IMR-90 (cell line): ENCODE data around the gene THRB. TPM values are rescaled to one million over a fixed set of nuclear protein-coding genes. Genes with fewer than 3 reads are reported as not detected.

Experiments
- ATAC-seq: fragments of 200-7000 bp; cut with Tn5 transposase; 2 replicates; pipeline ENCODE4 v1.9.1; 2020; ENCODE audit warnings: low read depth, mild to moderate bottlenecking, moderate library complexity
- BruUV-seq: library from RNA; stranded (reverse); fragments of 400-500 nt; replicated peaks from 2 replicates; lab custom pipeline; 2021; lab: Mats Ljungman, UMichigan
- CTCF ChIA-PET: fragments of 300-600 bp; formaldehyde crosslinking; extraction: SDS; loops from one replicate; lab custom pipeline; 2021; ENCODE audit warnings: antibody characterized with exemption; lab: Yijun Ruan, JAX
- POLR2A ChIA-PET: fragments of 300-600 bp; sonication (Branson Sonifier 250); formaldehyde crosslinking; loops from one replicate; lab custom pipeline; 2022; ENCODE audit warnings: antibody characterized with exemption; ENCODE audit not compliant: unreplicated experiment; lab: Charles Lee
- DNase-seq: peaks from one replicate; pipeline ENCODE4 v3.0.0; 2013
- H2AFZ ChIP-seq: replicated peaks from 2 replicates; pipeline ENCODE3; 2013; ENCODE audit warnings: low read length, mild to moderate bottlenecking; ENCODE audit not compliant: poor library complexity
- H2AK5ac ChIP-seq: 2 replicates; pipeline ENCODE4 v1.6.1; 2013; ENCODE audit warnings: low read depth, low read length, inconsistent platforms
- H2AK9ac ChIP-seq: replicated peaks from 2 replicates; pipeline ENCODE3; 2013; ENCODE audit warnings: mild to moderate bottlenecking, low read depth, low read length, moderate library complexity; ENCODE audit not compliant: poor library complexity
- H2BK120ac ChIP-seq: 2 replicates; pipeline ENCODE4 v1.6.1; 2013; ENCODE audit warnings: low read depth, low read length, inconsistent platforms
- H2BK15ac ChIP-seq: 3 replicates; pipeline ENCODE4 v1.6.1; 2013; ENCODE audit warnings: low read depth, low read length, inconsistent platforms
- H2BK20ac ChIP-seq: 2 replicates; pipeline ENCODE4 v1.6.1; 2013; ENCODE audit warnings: low read depth, mild to moderate bottlenecking, inconsistent platforms, low read length, moderate library complexity
- H2BK5ac ChIP-seq: 2 replicates; pipeline ENCODE4 v1.6.1; 2013; ENCODE audit warnings: mild to moderate bottlenecking, low read depth, low read length, inconsistent platforms; ENCODE audit not compliant: poor library complexity, severe bottlenecking
- H3K14ac ChIP-seq: replicated peaks from 2 replicates; pipeline ENCODE4 v1.6.1; 2013; ENCODE audit warnings: low read depth, low read length, inconsistent platforms
- H3K18ac ChIP-seq: 2 replicates; pipeline ENCODE4 v1.6.1; 2013; ENCODE audit warnings: low read depth, low read length, control low read depth
- H3K23ac ChIP-seq: 2 replicates; pipeline ENCODE4 v1.6.1; 2013; ENCODE audit warnings: low read depth, low read length, inconsistent platforms
- H3K27ac ChIP-seq: 2 replicates; pipeline ENCODE4 v1.5.1; 2013; ENCODE audit warnings: mild to moderate bottlenecking, control low read depth, low read length; ENCODE audit not compliant: insufficient read depth
- H3K27me3 ChIP-seq: 2 replicates; pipeline ENCODE4 v1.6.1; 2013; ENCODE audit warnings: low read length; ENCODE audit not compliant: control insufficient read depth, insufficient read depth
- H3K36me3 ChIP-seq: 2 replicates; pipeline ENCODE4 v1.6.1; 2013; ENCODE audit warnings: low read length, mixed read lengths; ENCODE audit not compliant: control insufficient read depth, insufficient read depth
- H3K4ac ChIP-seq: 2 replicates; pipeline ENCODE4 v1.6.1; 2013; ENCODE audit warnings: low read depth, low read length, inconsistent platforms
- H3K4me1 ChIP-seq: 2 replicates; pipeline ENCODE4 v1.6.1; 2013; ENCODE audit warnings: low read length, mixed read lengths; ENCODE audit not compliant: control insufficient read depth, insufficient read depth
- H3K4me2 ChIP-seq: 2 replicates; pipeline ENCODE4 v1.6.1; 2013; ENCODE audit warnings: low read depth, mild to moderate bottlenecking, control low read depth, low read length, moderate library complexity
- H3K4me3 ChIP-seq: 2 replicates; pipeline ENCODE4 v1.5.1; 2013; ENCODE audit warnings: low read depth, mild to moderate bottlenecking, control low read depth, low read length, moderate library complexity; ENCODE audit not compliant: insufficient read depth
- H3K56ac ChIP-seq: 2 replicates; pipeline ENCODE4 v1.6.1; 2013; ENCODE audit warnings: low read length, inconsistent platforms; ENCODE audit not compliant: insufficient read depth; ENCODE audit errors: extremely low read depth
- H3K79me1 ChIP-seq, 2 experiments: 2 replicates each; pipeline ENCODE4 v1.6.1; 2013; ENCODE audit warnings: low read length in 2 of 2, inconsistent platforms in 1 of 2, low read depth in 1 of 2
- H3K9ac ChIP-seq: 2 replicates; pipeline ENCODE4 v1.6.1; 2013; ENCODE audit warnings: low read depth, low read length, control low read depth
- H3K9me1 ChIP-seq: 2 replicates; pipeline ENCODE4 v1.6.1; 2013; ENCODE audit warnings: low read length, inconsistent platforms; ENCODE audit not compliant: insufficient read depth
- H3K9me3 ChIP-seq: 2 replicates; pipeline ENCODE4 v1.6.1; 2013; ENCODE audit warnings: low read length; ENCODE audit not compliant: control insufficient read depth, insufficient read depth
- H4K20me1 ChIP-seq: 2 replicates; pipeline ENCODE4 v1.6.1; 2013; ENCODE audit warnings: low read length, inconsistent platforms; ENCODE audit not compliant: insufficient read depth
- H4K5ac ChIP-seq: 2 replicates; pipeline ENCODE4 v1.6.1; 2013; ENCODE audit warnings: mild to moderate bottlenecking, low read depth, low read length, control low read depth
- H4K8ac ChIP-seq, 2 experiments: 2 replicates each; pipeline ENCODE4 v1.6.1; 2013; ENCODE audit warnings: low read depth in 2 of 2, low read length in 2 of 2, control low read depth in 1 of 2, inconsistent platforms in 1 of 2
- H4K91ac ChIP-seq: 2 replicates; pipeline ENCODE4 v1.6.1; 2013; ENCODE audit warnings: low read depth, low read length, inconsistent platforms; ENCODE audit not compliant: insufficient read depth
- CEBPB ChIP-seq: IDR thresholded peaks from 2 replicates; pipeline ENCODE4 v1.6.1; 2012; ENCODE audit warnings: low read depth, low read length, improper control_type of control experiment
- CHD1 ChIP-seq: IDR thresholded peaks from 2 replicates; pipeline ENCODE4 v1.6.1; 2012; ENCODE audit warnings: low read depth, low read length, improper control_type of control experiment
- FOS ChIP-seq: fragments of 150-350 bp; IDR thresholded peaks from 2 replicates; pipeline ENCODE4 v1.6.1; 2016; ENCODE audit warnings: low read depth, low read length
- MAFK ChIP-seq: IDR thresholded peaks from 2 replicates; pipeline ENCODE4 v1.6.1; 2012; ENCODE audit warnings: low read depth, low read length, improper control_type of control experiment
- MAZ ChIP-seq: IDR thresholded peaks from 2 replicates; pipeline ENCODE4 v1.6.1; 2012; ENCODE audit warnings: low read depth, mild to moderate bottlenecking, low read length, improper control_type of control experiment, moderate library complexity, borderline replicate concordance
- MXI1 ChIP-seq: IDR thresholded peaks from 2 replicates; pipeline ENCODE4 v1.6.1; 2012; ENCODE audit warnings: low read depth, mild to moderate bottlenecking, low read length, moderate library complexity, borderline replicate concordance
- POLR2A ChIP-seq: IDR thresholded peaks from 2 replicates; pipeline ENCODE4 v1.6.1; 2012; ENCODE audit warnings: mild to moderate bottlenecking, low read depth, low read length
- RAD21 ChIP-seq: IDR thresholded peaks from 2 replicates; pipeline ENCODE4 v1.6.1; 2012; ENCODE audit warnings: low read length, improper control_type of control experiment
- RCOR1 ChIP-seq: IDR thresholded peaks from 2 replicates; pipeline ENCODE4 v1.6.1; 2012; ENCODE audit warnings: mild to moderate bottlenecking, low read length, improper control_type of control experiment; ENCODE audit not compliant: insufficient replicate concordance
- RFX5 ChIP-seq: IDR thresholded peaks from 2 replicates; pipeline ENCODE4 v1.8.0; 2012; ENCODE audit warnings: low read depth, mild to moderate bottlenecking, low read length, moderate library complexity
- SMC3 ChIP-seq: fragments of 150-350 bp; IDR thresholded peaks from 2 replicates; pipeline ENCODE4 v1.6.1; 2016; ENCODE audit warnings: low read depth, mild to moderate bottlenecking, antibody characterized with exemption, low read length, moderate library complexity
- WGBS, 2 experiments: methylation state at CpG; one replicate each; pipeline versions ENCODE4 v1.1.5 to v1.1.7; 2013; ENCODE audit warnings: missing lambda C conversion rate in 2 of 2; ENCODE audit not compliant: insufficient read length in 1 of 2; ENCODE audit errors: extremely low coverage in 2 of 2; 5-methylcytosine and 5-hydroxymethylcytosine counted together
- dilution Hi-C: fragments of 300-500 bp; cut with HindIII; formaldehyde crosslinking; loops from one replicate; pipeline ENCODE4 v1.14.3; 2018; ENCODE audit warnings: low sequenced_read_pairs; ENCODE audit not compliant: unreplicated experiment
- in situ Hi-C: fragments of 300-500 bp; cut with MboI; formaldehyde crosslinking; loops from 3 replicates; pipeline ENCODE4 v1.14.3; 2019; ENCODE audit warnings: low sequenced_read_pairs, inconsistent platforms, mixed read lengths
- intact Hi-C: fragments of 100-400 bp; cut with micrococcal nuclease; formaldehyde crosslinking; loops from 2 replicates; pipeline ENCODE4 v1.10.0; 2022
- polyA plus RNA-seq, 3 experiments: library from polyadenylated mRNA; depleted of rRNA; stranded (reverse); fragments of >200 nt; gene quantifications; 2 replicates each; pipeline ENCODE4 v1.2.3, GENCODE V29; 2012; ENCODE audit warnings: low replicate concordance in 1 of 3
- total RNA-seq: library from RNA; depleted of rRNA; stranded (reverse); fragments of >200 nt; gene quantifications from 2 replicates; pipeline ENCODE4 v1.2.3, GENCODE V29; 2012
- TF ChIP-seq, protein P1 (sequence below): conservative IDR thresholded peaks from 2 replicates; pipeline ENCODE4 v1.5.1; 2012; ENCODE audit warnings: mild to moderate bottlenecking, low read depth, low read length, improper control_type of control experiment
- TF ChIP-seq, protein P2 (sequence below): fragments of 150-350 bp; IDR thresholded peaks from 2 replicates; pipeline ENCODE4 v1.6.1; 2017; ENCODE audit warnings: mild to moderate bottlenecking, antibody characterized with exemption, low read length, low read depth
- TF ChIP-seq, protein P3 (sequence below): fragments of 150-350 bp; IDR thresholded peaks from 2 replicates; pipeline ENCODE4 v1.6.1; 2016; ENCODE audit warnings: low read depth, mild to moderate bottlenecking, low read length, moderate library complexity, borderline replicate concordance

Gene THRB
- total and polyA plus RNA-seq, 2 of the 4 experiments (the other 2 are of a cell fraction), result under 0.01 TPM; not detected in 1

DNA sequence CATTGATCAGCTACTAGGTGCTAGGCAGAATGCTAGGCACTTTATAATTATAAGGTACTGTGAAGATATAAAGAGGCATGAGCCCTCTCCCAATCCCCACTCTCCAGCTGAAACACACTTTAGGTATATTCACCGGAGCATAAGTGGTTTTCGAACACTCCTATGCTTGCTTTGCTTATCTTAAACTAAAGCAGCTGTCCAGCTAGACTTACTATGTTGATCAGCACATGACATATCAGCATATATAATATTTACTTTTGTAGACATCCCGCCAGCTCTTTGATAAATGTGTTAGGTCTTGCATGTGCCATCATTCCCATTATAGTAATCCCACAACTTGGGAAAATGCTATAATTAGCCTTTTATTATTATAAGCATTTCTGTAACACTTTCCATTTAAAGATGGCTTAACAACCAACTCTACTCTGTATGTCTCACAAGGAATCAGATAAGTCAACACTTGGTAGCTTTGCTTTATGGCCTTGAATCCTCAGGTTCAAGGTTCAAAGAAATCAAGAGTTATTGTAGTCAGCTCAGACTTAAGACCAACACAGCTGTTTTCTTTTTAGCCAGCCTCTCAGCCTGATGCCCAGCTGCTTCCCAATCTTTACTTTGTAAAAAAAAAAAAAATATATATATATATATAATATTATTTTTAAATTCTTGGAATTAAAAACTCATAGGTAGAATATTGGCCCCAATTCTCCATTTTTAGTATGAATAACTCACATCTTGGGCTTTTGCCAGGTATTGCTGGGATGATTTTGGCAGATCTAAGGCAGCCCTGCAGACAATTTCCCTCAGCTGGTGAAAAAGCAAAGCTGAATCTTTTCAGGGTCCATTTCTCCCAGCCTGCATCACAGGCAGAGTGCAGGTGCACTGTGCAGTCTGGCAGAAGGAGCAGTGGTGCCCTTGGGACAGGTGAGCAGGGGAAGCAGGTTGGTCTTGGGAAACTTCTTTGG is 104.2 kb downstream of the THRB start:
- Histone ChIP-seq H3K56ac (no peak overlapping the region), H2AK9ac (no peak overlapping the region), H3K36me3 (no peaks in the 10 kb centered on the region), H4K20me1 (no peaks in the 10 kb centered on the region; the same call in 1 of the 2 replicates), H3K79me1 (no peaks in the 10 kb centered on the region), H2AFZ (no peak overlapping the region), H3K4me2 (no peak overlapping the region), H4K5ac (no peak overlapping the region), H3K4me1 (no peaks in the 10 kb centered on the region), H3K14ac (no peak overlapping the region), H2BK15ac (no peak overlapping the region), H2BK20ac (no peak overlapping the region), H3K9me3 (no peaks in the 10 kb centered on the region), H3K27ac (no peak overlapping the region), H4K91ac (no peak overlapping the region), H2BK5ac (no peak overlapping the region), H3K9ac (no peak overlapping the region), H2AK5ac (no peak overlapping the region), H3K27me3 (no peaks in the 10 kb centered on the region), H2BK120ac (no peak overlapping the region), H3K9me1 (no peaks in the 10 kb centered on the region), H4K8ac (no peak overlapping the region), H3K18ac (no peak overlapping the region), H3K4me3 (no peak overlapping the region), H3K4ac (no peak overlapping the region), H3K23ac (no peak overlapping the region)
- WGBS, 2 experiments, result no CpG with 5 or more reads among the region's 3 CpGs
- ATAC-seq (no peak), DNase-seq (no peak)
- intact Hi-C loops (no loop called here), in situ Hi-C loops (no loop called here), dilution Hi-C loops (no loop called here)
- CTCF ChIA-PET, result interaction anchor here (0.5 kb wide), 1 partner anchor 375 kb away, joined by 9 read pairs; no protein-coding TSS in a partner anchor
- POLR2A ChIA-PET, result no interaction called here
- BruUV-seq, result no TSS peak
- no peak for TF ChIP-seq CHD1
- TF ChIP-seq POLR2A, result no peak
- TF ChIP-seq, protein P1, sequence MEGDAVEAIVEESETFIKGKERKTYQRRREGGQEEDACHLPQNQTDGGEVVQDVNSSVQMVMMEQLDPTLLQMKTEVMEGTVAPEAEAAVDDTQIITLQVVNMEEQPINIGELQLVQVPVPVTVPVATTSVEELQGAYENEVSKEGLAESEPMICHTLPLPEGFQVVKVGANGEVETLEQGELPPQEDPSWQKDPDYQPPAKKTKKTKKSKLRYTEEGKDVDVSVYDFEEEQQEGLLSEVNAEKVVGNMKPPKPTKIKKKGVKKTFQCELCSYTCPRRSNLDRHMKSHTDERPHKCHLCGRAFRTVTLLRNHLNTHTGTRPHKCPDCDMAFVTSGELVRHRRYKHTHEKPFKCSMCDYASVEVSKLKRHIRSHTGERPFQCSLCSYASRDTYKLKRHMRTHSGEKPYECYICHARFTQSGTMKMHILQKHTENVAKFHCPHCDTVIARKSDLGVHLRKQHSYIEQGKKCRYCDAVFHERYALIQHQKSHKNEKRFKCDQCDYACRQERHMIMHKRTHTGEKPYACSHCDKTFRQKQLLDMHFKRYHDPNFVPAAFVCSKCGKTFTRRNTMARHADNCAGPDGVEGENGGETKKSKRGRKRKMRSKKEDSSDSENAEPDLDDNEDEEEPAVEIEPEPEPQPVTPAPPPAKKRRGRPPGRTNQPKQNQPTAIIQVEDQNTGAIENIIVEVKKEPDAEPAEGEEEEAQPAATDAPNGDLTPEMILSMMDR, result no peak
- no peak for TF ChIP-seq CEBPB
- TF ChIP-seq RAD21, result no peak
- no peak for TF ChIP-seq FOS
- no peak for TF ChIP-seq MXI1
- TF ChIP-seq, protein P2, sequence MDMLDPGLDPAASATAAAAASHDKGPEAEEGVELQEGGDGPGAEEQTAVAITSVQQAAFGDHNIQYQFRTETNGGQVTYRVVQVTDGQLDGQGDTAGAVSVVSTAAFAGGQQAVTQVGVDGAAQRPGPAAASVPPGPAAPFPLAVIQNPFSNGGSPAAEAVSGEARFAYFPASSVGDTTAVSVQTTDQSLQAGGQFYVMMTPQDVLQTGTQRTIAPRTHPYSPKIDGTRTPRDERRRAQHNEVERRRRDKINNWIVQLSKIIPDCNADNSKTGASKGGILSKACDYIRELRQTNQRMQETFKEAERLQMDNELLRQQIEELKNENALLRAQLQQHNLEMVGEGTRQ, result no peak
- no peak for TF ChIP-seq MAFK
- TF ChIP-seq SMC3, result no peak
- no peak for TF ChIP-seq MAZ
- no peak for TF ChIP-seq RCOR1
- TF ChIP-seq, protein P3, sequence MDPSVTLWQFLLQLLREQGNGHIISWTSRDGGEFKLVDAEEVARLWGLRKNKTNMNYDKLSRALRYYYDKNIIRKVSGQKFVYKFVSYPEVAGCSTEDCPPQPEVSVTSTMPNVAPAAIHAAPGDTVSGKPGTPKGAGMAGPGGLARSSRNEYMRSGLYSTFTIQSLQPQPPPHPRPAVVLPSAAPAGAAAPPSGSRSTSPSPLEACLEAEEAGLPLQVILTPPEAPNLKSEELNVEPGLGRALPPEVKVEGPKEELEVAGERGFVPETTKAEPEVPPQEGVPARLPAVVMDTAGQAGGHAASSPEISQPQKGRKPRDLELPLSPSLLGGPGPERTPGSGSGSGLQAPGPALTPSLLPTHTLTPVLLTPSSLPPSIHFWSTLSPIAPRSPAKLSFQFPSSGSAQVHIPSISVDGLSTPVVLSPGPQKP, result no peak
- TF ChIP-seq RFX5, result no peak
